ENCODE results near the gene CCDC61.

The CCDC61 gene

DNA sequence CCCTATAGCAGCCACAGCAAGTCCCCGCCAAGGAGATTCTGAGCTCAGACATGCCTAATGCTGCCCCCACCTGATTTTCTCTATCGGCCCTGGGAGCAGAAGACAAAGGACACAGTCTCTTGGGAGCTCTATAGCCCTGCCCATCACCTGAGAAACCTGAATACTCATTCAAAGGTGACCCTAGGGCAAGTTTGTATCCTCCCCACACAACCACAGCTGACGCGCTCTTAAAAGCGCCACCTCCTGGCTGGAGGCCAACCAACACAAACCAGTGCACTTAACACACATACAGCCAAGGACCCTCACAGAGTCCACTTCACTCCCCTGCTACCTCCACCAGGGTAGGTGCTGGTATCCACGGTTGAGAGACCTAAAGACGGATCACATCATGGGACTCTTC, 54.3 kb downstream of the CCDC61 start:
- no peak for DNase-seq

DNA sequence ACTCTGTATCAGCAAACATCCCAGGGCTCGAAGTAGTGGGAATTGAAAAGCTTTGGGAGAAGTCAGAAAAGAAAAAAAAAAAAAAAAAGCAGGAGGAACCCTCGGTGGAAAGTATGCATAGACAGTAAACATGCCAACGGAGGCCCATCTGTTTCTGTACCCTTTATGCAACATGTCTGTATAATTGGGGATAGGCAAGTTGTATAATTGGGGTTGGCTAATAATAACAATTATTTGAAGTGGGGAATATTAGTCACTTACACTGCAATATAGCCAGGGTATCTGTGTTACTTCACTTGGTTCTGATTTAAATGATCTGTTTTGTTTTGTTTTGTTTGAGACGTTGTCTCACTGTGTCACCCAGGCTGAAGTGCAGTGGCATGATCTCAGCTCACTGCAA, 57.6 kb downstream of the CCDC61 start:
- no peak for DNase-seq

- DNase-seq = no peak
These were observed 61.3 kb downstream of the CCDC61 start for GRCh38 chr19:46056536-46056935.

DNA sequence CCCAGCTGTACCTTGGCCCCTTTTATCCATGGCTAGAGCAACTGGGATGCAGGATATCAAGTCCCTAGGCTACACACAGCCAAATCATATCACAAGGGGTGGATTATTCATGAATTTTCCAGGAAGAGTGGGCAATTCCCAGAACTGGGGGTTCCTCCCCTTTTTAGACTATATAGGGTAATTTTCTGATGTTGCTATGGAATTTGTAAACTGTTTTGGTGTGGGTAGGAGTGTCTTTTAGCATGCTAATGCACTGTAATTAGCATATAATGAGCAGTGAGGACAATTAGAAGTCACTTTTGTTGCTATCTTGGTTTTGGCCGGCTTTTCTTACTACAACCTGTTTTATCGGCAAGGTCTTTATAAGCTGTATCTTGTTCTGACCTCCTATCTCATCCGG, 63.5 kb downstream of the CCDC61 start:
- no peak for DNase-seq

- DNase-seq = no peak
These were observed 64.7 kb downstream of the CCDC61 start for GRCh38 chr19:46060012-46060411.

GRCh38 chr19:46063201-46063600, 67.9 kb downstream of the CCDC61 start:
- DNase-seq = no peak

DNA sequence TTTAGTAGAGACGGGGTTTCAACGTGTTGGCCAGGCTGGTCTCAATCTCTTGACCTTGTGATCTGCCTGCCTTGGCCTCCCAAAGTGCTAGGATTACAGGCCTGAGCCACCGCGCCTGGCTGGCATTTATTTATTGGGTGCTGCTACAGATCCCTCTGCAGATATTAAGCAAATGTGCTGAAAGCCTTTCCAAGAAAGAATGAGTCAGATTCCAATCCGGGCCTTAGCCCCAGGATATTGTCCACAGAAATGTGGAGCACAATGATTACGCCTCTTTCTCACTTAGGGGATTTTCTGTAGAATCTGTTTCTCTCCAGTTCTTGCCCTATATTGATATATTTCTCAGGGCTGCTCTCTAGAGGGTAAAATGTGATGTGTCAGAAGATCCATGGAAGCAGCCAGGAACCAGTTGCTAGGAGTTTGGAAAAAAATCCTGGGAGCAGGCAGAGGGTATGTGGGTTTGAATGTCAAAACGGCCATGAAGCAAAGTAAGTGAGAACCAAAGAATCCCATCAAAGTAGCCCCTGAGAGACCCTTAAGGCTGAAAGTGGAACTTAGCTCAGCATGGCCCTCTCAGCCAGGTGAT, 70.3 kb downstream of the CCDC61 start:
- no peak for DNase-seq

DNA sequence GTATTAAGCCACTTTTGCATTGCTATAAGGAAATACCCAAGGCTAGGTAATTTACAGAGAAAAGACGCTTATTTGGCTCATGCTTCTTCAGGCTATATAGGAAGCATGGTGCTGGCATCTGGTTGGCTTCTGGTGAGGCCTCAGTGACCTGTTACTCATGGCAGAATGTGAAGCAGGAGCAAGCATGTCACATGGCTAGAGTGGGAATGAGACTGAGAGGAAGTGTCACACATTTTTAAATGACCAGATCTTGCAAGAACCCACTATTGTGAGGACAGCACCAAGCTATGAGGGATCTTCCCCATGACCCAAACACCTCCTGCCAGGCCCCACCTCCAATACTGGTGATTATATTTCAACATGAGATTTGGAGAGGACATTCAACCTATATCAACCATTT, 71.2 kb downstream of the CCDC61 start:
- no peak for DNase-seq

DNA sequence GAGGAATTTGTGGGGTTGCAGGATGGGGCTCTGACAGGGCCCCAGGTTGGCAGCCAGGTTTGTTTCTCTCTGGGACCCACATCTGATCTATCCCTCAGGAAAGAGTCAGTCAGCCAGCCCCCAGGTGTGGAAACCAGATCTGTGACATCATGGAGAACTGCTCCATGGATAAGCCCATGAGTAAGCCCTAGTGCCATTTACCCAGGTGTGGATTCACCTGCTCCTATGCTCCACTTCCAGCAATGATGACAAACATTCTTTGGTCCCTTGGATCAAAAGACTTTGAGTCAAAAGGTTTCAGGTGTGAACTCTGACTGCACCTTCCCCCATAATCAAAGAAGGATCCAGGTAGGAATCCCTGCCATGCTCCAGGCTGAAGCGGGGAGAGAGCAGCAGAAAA, 72.4 kb downstream of the CCDC61 start:
- DNase-seq = no peak

Measured in CD4-positive, alpha-beta T cell treated with Interferon gamma for 1 hour (primary cell).